ENCODE data around the gene RGS9BP. TPM values are rescaled to one million over a fixed set of nuclear protein-coding genes. Genes with fewer than 3 reads are reported as not detected.
"Not testable (repeated sequence)": the region's sequence is repeated elsewhere in the genome, so short reads cannot be mapped to it uniquely, and the experiment has no call there.

Gene RGS9BP, protein sequence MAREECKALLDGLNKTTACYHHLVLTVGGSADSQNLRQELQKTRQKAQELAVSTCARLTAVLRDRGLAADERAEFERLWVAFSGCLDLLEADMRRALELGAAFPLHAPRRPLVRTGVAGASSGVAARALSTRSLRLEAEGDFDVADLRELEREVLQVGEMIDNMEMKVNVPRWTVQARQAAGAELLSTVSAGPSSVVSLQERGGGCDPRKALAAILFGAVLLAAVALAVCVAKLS
- under 1 TPM; 0.29 to 0.55 (median 0.34) TPM for polyA plus RNA-seq (ENCODE audit: insufficient read length in 3 of 3)
- long read RNA-seq, donor 1 = 0 reads
- long read RNA-seq, donor 2, partial matches to known transcripts = 0 of 1 reads
- long read RNA-seq, donor 2, other reads (novel, unspliced or antisense) = 0 of 1 reads
- long read RNA-seq, donor 3, partial matches to known transcripts = 0 of 1 reads
- long read RNA-seq, donor 3, other reads (novel, unspliced or antisense) = 0 of 1 reads
- long read RNA-seq, donor 4 = 0 reads
- long read RNA-seq, donor 5, partial matches to known transcripts = 0 of 1 reads
- long read RNA-seq, donor 5, other reads (novel, unspliced or antisense) = 0 of 1 reads
- long read RNA-seq, donor 6, partial matches to known transcripts = 0 of 1 reads
- long read RNA-seq, donor 6, other reads (novel, unspliced or antisense) = 0 of 1 reads
- long read RNA-seq, donor 7 = 0 reads
- long read RNA-seq, donor 8 = 0 reads
- long read RNA-seq, donor 9 = 0 reads
- long read RNA-seq, donor 10 = 0 reads
- long read RNA-seq, donor 11 = 0 reads
- long read RNA-seq, donor 12 = 0 reads
- long read RNA-seq, donor 13 = 0 reads
- long read RNA-seq, donor 14 = 0 reads
- long read RNA-seq, donor 15 = 0 reads
- long read RNA-seq, donor 16 = 0 reads

- peak in 1 of 11 donors; percentile 62 for DNase-seq (ENCODE audit: extremely low read depth in 1 of 11, low read depth in 9 of 11, low spot score in 4 of 11)
Measured at GRCh38 chr19:32675720-32676185, at the start of gene RGS9BP. Gene RGS9BP, plus strand, starts transcription at chr19:32675848. Its CDS starts 416 bp downstream, at chr19:32676264.

GRCh38 chr19:32626969-32627368 is 48.7 kb upstream of the RGS9BP start:
- DNase-seq (ENCODE audit: extremely low read depth in 1 of 11, low read depth in 9 of 11, low spot score in 4 of 11) = no peak

GRCh38 chr19:32627714-32628270 is 47.9 kb upstream of the RGS9BP start:
- DNase-seq (ENCODE audit: extremely low read depth in 1 of 11, low read depth in 9 of 11, low spot score in 4 of 11) = no peak

DNA sequence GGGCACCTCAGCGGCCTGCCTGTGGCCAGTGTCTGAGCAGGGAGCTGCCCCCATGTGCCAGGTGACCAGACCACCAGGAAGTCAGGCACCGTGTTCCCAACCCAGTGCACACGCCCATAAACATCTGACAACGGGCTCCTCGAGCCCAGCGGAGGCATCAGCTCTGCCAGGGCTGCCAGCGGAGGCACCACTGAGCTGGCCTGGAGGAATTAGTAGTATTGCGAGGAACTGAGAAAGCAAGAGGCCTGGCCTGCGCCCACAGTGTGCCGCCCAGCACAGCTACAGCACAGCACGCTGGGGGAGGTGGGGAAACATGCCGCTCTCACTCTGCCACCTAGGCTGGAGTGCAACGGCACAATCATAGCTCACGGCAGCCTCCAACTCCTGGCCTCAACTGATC is 45.3 kb upstream of the RGS9BP start:
- DNase-seq (ENCODE audit: extremely low read depth in 1 of 11, low read depth in 9 of 11, low spot score in 4 of 11) = no peak

DNA sequence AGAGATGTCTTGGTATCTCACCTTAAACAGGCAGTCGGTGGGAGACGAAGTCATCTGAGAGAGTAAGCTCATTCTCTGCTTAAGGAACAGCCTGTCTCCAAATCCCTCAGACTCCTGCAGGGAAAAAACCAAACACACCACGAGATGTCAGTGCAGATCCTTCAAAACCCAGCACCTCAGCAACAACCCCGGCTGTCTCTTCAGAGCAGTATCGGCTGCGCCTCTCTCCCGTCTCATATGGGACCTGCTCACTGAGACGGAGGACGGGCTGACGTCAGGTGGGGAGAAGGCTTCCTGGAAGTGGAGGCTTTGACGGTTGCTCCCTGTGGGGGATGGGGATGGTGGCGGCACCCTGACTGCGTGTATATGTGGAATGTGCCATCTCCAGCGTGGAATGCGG is 44.3 kb upstream of the RGS9BP start:
- no peak for DNase-seq (ENCODE audit: extremely low read depth in 1 of 11, low read depth in 9 of 11, low spot score in 4 of 11)

- DNase-seq (ENCODE audit: extremely low read depth in 1 of 11, low read depth in 9 of 11, low spot score in 4 of 11) = no peak
Measured at GRCh38 chr19:32637480-32637879, 38.2 kb upstream of the RGS9BP start.

- DNase-seq (ENCODE audit: extremely low read depth in 1 of 11, low read depth in 9 of 11, low spot score in 4 of 11) = no peak
Measured at GRCh38 chr19:32638625-32639024, 37.0 kb upstream of the RGS9BP start.

- DNase-seq (ENCODE audit: extremely low read depth in 1 of 11, low read depth in 9 of 11, low spot score in 4 of 11) = no peak
Measured at GRCh38 chr19:32642771-32643170, 32.9 kb upstream of the RGS9BP start.

DNA sequence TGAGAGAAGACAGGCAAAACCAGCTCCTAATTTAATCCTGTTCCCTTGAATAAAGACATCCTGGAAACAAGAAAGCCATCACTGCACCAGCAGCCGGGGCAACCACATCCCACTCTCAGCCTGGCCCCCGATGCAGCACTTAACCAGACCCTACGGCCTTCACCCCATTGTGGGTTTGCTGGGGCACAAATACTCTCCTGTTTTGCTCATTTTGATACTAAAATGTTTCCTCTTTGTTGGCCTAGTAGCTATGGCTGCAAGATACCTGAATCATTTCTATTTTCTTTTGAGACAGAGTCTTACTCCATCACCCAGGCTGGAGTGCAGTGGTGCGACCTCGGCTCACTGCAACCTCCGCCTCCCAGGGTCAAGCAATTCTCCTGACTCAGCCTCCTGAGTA is 29.1 kb upstream of the RGS9BP start:
- no peak for DNase-seq (ENCODE audit: extremely low read depth in 1 of 11, low read depth in 9 of 11, low spot score in 4 of 11)

GRCh38 chr19:32647361-32647760 is 28.3 kb upstream of the RGS9BP start:
- DNase-seq (ENCODE audit: extremely low read depth in 1 of 11, low read depth in 9 of 11, low spot score in 4 of 11) = no peak

DNA sequence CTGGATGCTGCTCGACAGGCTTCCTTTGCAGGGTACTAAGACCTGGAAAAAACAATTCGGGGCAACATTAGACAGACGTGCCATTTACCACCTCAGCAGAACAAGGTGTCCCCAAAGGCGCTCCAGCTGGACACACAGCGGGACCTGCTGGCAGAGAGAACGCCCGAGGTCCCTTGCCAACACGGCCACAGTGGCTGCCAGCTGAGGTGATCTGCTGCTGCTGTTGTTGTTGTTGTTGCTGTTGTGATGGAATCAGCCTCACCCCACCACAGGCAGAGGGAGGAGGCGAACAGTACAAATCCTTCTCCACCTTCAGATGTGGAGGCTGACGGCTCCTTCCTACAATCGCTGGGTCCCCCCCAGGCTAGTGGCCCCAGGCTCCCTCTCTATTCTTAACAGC is 25.9 kb upstream of the RGS9BP start:
- no peak for DNase-seq (ENCODE audit: extremely low read depth in 1 of 11, low read depth in 9 of 11, low spot score in 4 of 11)

DNA sequence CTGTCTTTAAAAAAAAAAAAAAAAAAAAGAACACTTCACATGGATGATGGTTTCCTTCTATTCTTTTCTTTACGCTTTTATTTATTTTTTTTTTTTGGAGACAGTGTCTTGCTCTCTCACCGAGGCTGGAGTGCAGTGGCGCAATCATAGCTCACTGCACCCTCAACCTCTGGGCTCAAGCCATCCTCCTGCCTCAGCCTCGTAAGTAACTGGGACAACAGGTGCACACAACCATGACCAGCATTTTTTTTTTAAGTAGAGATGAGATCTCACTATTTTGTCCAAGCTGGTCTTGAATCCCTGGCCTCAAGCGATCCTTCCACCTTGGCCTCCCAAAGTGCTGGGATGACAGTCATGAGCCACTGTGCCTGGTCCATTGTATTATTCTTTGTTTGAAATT is 25.0 kb upstream of the RGS9BP start:
- no peak for DNase-seq (ENCODE audit: extremely low read depth in 1 of 11, low read depth in 9 of 11, low spot score in 4 of 11)

- DNase-seq (ENCODE audit: extremely low read depth in 1 of 11, low read depth in 9 of 11, low spot score in 4 of 11) = peak in 1 of 11 donors; percentile 3
Measured at GRCh38 chr19:32651729-32652140, 23.9 kb upstream of the RGS9BP start.

DNA sequence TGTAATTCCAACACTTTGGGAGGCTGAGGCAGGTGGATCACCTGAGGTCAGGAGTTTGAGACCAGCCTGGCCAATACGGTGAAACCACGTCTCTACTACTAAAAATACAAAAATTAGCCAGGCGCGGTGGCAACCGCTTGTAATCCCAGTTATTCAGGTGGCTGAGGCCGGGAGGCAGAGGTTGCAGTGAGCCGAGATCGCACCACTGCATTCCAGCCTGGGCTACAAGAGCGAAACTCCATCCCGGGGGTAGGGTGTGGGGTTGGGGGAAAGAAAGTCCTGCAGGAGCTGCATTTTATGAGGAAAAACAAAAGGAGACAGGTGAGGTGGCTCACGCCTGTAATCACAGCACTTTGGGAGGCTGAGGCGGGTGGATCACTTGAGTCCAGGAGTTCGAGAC is 23.3 kb upstream of the RGS9BP start:
- DNase-seq (ENCODE audit: extremely low read depth in 1 of 11, low read depth in 9 of 11, low spot score in 4 of 11) = not testable (repeated sequence)

DNA sequence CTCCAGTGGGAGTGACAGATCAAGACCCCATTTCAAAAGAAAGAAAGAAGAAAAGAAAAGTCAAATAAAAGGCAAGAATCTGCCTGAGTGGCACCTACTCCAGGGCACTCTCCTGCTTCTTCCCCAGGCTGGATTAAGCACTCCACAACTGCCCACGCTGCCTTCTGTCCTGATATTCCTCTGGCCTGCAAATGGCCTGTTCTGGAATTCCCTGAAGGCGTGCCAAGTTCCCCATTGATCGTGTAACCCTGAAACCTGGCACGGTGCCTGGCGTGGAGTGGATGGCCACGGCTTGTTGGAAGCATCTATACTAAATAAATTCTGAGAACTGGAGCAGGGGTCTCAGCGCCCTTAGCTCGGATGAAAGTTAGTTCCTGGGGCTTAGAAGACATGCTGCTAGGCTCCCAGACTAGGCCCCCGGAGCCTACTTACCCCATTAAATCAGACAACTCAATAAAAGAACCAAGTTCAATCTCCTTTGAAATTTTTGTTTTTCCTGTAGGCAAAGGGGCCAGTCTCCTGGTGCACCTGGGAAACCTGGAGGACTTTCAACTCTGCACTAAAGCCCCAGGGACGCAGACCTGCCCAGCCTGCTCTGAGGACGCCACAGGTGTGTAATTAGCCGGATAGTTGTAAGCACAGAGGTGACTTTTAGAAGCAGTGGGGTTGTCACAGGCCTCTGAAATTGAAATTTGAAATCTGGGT is 22.6 kb upstream of the RGS9BP start:
- peak in 1 of 11 donors; percentile 2 for DNase-seq (ENCODE audit: extremely low read depth in 1 of 11, low read depth in 9 of 11, low spot score in 4 of 11)

DNA sequence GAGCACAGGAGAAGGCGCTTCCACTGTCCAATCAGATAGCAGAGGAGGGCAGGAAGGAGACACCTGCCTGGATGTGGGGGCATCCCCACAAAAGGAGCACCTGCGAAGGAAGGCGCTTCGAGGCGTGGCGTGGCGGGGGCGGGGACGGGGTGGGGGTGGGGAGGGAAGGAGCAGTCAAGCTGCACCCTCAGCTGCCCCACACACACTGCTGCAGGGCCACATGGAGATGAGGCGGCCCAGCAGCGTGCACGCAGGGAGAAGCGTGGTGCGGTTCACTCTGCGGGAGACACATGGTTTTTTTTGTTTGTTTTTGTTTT is 22.1 kb upstream of the RGS9BP start:
- DNase-seq (ENCODE audit: extremely low read depth in 1 of 11, low read depth in 9 of 11, low spot score in 4 of 11) = no peak

- not testable (repeated sequence) for DNase-seq (ENCODE audit: extremely low read depth in 1 of 11, low read depth in 9 of 11, low spot score in 4 of 11)
Measured at GRCh38 chr19:32656379-32656778, 19.3 kb upstream of the RGS9BP start.

- no peak for DNase-seq (ENCODE audit: extremely low read depth in 1 of 11, low read depth in 9 of 11, low spot score in 4 of 11)
Measured at GRCh38 chr19:32658075-32658474, 17.6 kb upstream of the RGS9BP start.

GRCh38 chr19:32658527-32658926 is 17.1 kb upstream of the RGS9BP start:
- DNase-seq (ENCODE audit: extremely low read depth in 1 of 11, low read depth in 9 of 11, low spot score in 4 of 11) = no peak
